ENCODE data around the gene ZCCHC14.
"Not testable (repeated sequence)": the region's sequence is repeated elsewhere in the genome, so short reads cannot be mapped to it uniquely, and the experiment has no call there.

The ZCCHC14 gene

GRCh38 chr16:87524407-87524806, 31.6 kb upstream of the ZCCHC14 start:
- no peak for DNase-seq (ENCODE audit: low read depth in 2 of 2)

DNA sequence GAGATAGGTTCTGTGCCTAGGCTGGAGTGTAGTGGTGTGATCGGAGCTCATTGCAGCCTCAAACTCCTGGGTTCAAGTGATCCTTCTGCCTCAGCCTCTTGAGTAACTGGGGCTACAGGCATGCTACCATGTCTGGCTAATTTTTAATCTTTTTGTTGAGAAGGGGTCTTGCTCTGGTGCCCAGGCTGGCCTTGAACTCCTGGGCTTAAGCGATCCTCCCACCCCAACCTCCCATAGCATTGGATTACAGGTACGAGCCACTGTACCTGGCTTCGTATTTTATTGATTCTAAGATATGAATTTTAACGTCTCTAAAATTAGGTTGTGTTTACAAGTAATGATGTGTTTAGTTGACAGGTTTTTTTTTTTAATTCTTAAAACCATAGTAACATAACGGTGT, 30.8 kb upstream of the ZCCHC14 start:
- DNase-seq (ENCODE audit: low read depth in 2 of 2), result not testable (repeated sequence)

GRCh38 chr16:87521764-87522163, 28.9 kb upstream of the ZCCHC14 start:
- DNase-seq (ENCODE audit: low read depth in 2 of 2), result not testable (repeated sequence)

DNA sequence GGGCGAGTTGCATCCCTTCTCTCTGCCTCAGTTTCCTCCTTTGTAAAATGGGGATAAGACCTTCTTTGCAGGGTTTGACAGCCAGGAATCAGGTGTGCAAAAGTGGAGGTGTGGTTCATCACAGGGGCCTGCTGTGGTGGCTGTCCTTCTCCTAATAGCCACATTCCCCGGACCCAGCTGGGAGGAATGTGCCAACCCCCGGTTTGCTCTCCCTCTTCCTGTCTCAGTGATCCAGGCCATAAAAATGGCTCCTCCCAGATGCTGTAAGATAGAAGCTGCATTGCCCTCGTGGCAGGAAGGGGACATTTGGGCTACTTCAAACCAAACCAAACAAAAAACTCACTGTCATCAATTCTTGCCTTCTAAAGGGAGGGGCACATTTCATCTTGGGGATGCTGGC, 26.3 kb upstream of the ZCCHC14 start:
- not testable (repeated sequence) for DNase-seq (ENCODE audit: low read depth in 2 of 2)

GRCh38 chr16:87518430-87519051, 25.7 kb upstream of the ZCCHC14 start:
- DNase-seq (ENCODE audit: low read depth in 2 of 2), result not testable (repeated sequence)

DNA sequence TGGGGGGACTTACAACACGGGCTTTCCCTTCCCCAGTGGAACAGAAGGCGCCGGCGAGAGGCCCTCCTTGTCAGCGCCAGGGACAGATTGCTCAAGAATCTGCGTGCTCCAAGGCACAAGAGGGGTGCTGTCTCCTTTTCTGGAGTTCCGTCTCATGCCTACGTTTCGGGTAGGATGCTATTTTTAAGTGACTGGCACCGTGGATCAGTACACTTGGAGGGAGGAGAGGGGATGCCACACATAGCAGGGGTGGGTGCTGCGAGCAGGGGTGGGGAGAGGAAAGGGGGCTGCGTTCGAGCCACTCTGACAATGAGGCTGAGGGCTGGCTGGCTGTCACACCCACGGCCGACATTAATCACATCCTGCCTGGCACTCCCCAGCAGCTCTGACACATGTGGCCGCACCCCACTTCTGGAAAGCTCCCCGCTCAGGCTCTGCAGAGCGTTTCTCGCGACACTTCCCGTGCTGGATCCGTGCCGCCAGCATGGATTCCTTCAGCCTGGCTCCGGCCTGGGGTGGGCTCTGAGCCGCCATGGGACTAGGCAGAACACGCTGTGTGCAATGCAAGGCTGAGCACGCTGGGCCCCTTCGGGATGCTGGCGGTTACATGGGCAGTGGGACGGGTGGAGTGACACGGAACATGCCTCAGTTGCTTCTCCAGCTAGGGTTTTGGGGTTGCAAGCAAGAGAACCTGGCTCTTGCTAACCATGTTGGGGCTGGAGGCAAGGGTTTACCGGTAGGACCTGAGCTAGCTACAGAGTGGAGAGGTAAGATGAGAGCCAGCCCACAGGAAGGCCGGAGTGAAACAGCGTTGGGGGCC, 25.0 kb upstream of the ZCCHC14 start:
- peak in 1 of 2 donors; percentile 4 for DNase-seq (ENCODE audit: low read depth in 2 of 2)

DNA sequence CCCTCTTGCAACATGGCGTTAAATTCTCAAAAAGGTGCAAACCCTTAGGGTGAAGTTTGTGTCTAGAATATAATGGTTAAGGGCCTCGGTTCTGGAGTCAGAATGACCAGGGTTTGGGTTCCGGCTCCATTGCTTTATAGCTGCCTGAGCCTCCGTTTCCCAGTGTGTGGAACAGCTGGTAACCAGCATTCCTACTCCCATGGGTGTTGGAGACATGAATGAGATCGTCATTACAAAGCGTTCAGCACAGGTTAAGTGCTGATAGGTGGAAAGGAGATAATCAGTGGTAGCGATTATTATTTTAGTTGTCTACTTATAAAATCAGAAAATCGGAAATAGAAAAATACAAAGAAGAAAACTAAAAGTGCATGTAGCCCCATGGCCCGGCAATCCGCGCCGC, 23.5 kb upstream of the ZCCHC14 start:
- DNase-seq (ENCODE audit: low read depth in 2 of 2), result no peak

- no peak for DNase-seq (ENCODE audit: low read depth in 2 of 2)
Observed at GRCh38 chr16:87515475-87516330, 22.9 kb upstream of the ZCCHC14 start.

GRCh38 chr16:87509778-87510177, 17.0 kb upstream of the ZCCHC14 start:
- not testable (repeated sequence) for DNase-seq (ENCODE audit: low read depth in 2 of 2)

DNA sequence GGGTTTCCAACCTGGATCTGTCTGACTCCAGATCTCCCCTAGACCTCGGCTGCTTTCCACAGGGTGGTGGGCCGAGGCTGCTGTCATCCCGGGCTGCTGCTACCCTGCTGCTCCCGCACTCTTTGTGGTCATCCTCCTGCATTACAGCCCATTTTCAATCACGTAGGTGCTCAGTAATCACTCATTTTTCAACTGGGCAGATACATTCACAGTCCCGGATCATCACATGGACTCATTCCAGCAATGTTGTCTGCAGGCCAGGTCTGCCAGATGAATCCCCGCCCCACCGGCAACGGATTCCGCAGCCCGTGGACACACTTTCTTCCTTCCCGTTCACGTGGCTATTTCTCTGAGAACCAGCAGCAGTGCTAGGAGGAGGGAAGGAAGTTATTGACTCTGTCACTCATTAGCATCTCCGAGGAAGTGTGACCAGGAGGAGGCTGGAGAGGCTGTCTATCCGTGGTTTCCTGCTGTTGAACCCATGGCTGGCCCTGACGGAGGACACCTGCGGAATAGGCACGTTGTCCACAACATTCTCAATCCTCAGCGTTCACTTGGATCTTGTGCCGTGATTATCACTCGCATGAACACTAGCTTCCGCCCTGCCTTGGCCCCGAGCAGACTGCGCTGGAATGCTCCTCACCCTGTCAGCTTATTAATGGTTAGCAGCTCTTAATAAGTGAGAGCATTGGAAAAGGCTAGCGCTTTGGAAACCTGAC, 14.7 kb upstream of the ZCCHC14 start:
- DNase-seq (ENCODE audit: low read depth in 2 of 2), result no peak

DNA sequence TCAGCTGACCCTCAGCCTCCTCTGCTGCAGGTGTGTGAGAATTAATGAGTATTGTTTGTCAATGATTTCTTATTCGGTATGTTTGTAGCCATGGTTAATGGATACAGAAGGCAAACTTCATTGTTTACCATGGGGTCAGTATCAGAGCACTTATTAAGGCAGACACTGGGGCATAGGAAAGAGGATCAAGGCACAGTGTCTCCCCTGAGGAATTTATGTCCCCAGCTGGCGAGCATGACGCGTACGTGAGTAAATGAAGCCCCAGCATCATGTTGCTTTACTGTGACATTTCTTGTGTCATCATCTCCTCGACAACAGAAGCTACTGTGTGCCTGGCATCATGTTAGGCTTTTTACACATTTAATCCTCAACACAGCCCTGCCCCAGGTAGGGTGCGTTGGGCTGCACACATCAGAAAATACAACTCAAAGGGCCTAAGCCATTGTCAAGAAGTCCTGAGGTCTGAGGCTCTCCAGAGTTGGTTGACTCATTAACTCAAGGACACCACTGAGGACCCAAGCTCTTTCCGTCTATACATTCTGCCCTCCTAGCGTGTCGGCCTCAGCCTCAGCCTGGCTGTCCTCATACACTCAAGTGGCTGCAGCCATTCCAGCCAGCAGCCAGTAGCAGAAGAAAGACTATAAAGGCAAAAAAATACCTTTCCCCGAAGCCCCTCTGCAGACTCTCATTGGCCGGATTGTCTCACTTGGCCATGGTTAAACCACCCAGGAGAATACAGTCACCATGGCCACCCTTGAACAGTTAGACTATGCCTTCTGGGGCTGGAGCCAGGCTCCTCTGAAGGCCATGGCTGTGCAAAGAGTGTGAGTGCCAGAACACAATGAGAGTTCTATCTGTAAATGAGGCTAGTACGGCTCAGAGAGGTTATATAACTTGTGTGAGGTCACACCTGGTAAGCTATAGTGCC, 13.9 kb upstream of the ZCCHC14 start:
- no peak for DNase-seq (ENCODE audit: low read depth in 2 of 2)

- no peak for DNase-seq (ENCODE audit: low read depth in 2 of 2)
Observed at GRCh38 chr16:87505834-87506233, 13.0 kb upstream of the ZCCHC14 start.

GRCh38 chr16:87503232-87503937, 10.6 kb upstream of the ZCCHC14 start:
- not testable (repeated sequence) for DNase-seq (ENCODE audit: low read depth in 2 of 2)

GRCh38 chr16:87502308-87502969, 9.6 kb upstream of the ZCCHC14 start:
- no peak for DNase-seq (ENCODE audit: low read depth in 2 of 2)

GRCh38 chr16:87501117-87501516, 8.3 kb upstream of the ZCCHC14 start:
- no peak for DNase-seq (ENCODE audit: low read depth in 2 of 2)

GRCh38 chr16:87499189-87499486, 6.3 kb upstream of the ZCCHC14 start:
- DNase-seq (ENCODE audit: low read depth in 2 of 2), result no peak

DNA sequence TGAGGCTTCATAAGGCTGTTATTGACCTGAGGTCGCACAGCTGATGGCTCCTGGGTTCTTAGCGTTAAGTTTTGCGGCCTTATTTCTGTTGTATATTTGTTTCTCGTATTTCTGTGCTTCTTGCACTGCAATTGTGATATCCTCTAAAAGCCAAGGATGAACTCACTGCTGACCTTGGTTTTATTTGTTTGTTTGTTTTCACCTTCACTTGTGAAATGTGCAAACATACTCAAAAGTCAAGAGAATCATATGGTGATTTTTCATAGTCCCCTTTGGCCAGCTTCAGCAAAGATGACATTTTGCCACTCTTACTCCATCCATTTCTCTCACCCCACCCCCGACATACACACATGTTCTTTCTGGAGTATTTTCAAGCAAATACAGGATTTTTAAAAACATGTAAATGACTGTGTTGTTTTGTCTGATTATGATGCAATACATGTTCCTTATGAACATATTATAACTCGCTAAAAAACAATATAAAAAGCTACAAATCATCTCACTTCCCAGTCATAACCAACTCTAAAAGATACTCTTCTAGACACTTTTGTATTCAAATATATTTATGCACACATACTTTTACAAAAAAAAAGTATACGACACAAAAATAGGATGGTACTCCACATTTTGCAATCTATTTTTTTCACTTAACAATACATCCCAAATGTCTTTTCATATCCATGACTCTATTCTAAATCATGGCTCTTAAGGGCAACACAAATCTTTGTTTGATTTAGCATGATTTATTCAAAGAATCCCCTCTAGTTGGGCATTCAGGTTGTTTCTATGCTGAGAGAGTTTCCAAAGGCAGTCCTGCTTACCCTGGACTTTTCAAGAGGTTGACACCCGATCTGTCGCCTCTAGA, 5.7 kb upstream of the ZCCHC14 start:
- no peak for DNase-seq (ENCODE audit: low read depth in 2 of 2)

DNA sequence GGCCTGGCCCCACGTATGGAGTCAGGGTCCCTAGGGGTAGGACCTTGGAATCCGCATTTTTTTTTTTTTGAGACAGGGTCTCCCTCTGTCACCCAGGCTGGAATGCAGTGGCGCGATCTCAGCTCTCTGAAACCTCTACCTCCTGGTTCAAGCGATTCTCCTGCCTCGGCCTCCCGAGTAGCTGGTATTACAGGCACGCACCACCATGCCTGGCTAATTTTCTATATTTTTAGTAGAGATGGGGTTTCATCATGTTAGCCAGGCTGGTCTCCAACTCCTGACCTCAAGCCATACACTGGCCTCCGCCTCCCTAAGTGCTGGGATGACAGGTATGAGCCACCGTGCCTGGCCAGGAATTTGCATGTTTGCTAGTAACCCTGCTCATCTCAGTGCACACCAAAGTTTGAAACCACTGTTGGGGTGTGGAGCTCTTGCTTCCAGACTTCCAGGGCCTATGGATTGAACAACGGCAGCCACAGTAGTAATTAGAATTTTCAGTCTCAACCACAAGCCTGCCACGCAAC, 5.0 kb upstream of the ZCCHC14 start:
- DNase-seq (ENCODE audit: low read depth in 2 of 2), result not testable (repeated sequence)

Measured in stimulated activated CD8-positive, alpha-beta memory T cell treated with anti-CD3 and anti-CD28 coated beads, Interleukin-7, amount 100 ng/mL, for 4 hours (primary cell).